ENCODE results near the gene SMURF1.
"Not testable (repeated sequence)": the region's sequence is repeated elsewhere in the genome, so short reads cannot be mapped to it uniquely, and the experiment has no call there.

SMURF1 gene

DNA sequence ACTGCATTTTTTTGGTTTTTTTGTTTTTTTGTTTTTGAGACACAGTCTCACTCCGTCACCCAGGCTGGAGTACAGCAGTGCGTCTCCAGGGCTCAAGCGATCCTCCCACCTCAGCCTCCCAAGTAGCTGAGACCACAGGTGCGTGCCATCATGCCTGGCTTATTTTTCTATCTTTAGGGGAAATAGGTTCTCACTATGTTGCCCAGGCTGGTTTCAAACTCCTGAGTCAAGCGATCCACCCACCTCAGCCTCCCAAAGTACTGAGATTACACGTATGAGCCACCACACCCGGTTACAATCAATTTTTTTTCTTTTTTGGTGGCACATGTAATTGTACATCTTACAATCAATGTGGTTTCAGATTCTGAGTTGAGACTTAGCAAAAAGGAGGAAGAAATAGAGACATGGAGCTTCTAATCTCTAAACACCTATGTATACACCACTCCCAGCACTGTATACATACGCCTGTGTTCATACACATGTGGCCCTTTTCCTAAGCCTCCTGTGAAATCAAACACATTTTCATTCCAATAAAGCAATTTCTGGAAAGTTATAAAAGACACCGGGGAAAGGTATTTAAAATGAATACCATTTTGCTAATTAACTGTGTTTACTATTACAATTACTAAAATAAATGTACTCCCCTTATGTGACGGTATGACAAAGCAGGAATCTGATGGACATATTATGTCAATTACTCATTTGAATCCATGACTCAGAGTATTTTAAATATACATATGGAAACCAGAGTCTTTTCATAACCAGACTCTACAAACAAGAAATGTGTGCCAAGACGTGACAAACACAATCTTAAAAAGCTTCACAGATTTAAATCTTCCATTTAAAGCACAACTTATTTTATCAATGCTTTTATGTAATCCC lies 40.9 kb downstream of the SMURF1 start:
- Histone ChIP-seq H3K4me1 (ENCODE audit: insufficient read depth, low read length) (peaks cover 35% of the 10 kb centered on the region), H3K9ac (ENCODE audit: low read depth, low read length) (no peak overlapping the region), H3K27ac (ENCODE audit: low read length) (no peak overlapping the region), H3K27me3 (ENCODE audit: insufficient read depth, low read length) (no peaks in the 10 kb centered on the region), H3K9me3 (ENCODE audit: insufficient read depth, low read depth, low read length) (no peaks in the 10 kb centered on the region), H3K4me3 (ENCODE audit: low read length) (no peak overlapping the region), H3K36me3 (ENCODE audit: insufficient read depth, low read depth, low read length) (no peaks in the 10 kb centered on the region)

DNA sequence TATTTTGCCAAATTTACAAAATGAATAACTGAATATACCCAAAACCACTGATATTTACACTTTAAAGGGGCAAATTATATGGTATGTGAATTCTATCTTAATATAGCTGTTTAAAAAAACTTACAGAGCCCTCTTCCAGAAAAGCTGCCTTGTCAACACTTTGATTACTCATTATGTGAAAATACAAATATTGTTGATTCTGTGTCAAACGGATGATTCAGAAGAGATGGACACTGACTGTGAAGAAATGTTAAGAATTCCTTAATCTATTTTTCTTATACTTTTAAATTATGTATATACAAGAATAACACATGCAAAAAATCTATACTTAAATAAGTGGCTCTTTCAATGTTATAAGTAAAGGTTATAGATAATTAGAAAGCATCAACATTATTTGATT lies 41.5 kb downstream of the SMURF1 start:
- H3K9ac ChIP-seq (ENCODE audit: low read depth, low read length): no peak overlapping the region
- H3K27me3 ChIP-seq (ENCODE audit: insufficient read depth, low read length): no peaks in the 10 kb centered on the region
- H3K4me1 ChIP-seq (ENCODE audit: insufficient read depth, low read length): peaks cover 29% of the 10 kb centered on the region
- no peak overlapping the region for H3K27ac ChIP-seq (ENCODE audit: low read length)
- H3K4me3 ChIP-seq (ENCODE audit: low read length): no peak overlapping the region
- H3K9me3 ChIP-seq (ENCODE audit: insufficient read depth, low read depth, low read length): no peaks in the 10 kb centered on the region
- H3K36me3 ChIP-seq (ENCODE audit: insufficient read depth, low read depth, low read length): no peaks in the 10 kb centered on the region

DNA sequence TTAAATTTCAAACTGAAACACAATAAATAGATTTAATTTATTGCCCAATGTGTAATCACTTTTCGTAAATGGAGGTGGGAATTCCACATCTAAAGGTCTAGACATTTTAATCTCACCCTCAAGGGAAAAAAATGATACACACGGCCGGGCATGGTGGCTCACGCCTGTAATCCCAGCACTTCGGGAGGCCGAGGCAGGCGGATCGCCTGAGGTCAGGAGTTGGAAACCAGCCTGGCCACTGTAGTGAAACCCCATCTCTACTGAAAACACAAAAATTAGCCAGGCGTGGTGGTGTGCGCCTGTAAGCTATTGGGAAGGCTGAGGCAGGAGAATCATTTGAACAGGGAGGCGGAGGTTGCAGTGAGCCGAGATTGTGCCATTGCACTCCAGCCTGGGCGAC lies 42.4 kb downstream of the SMURF1 start:
- not testable (repeated sequence) for H3K36me3 ChIP-seq (ENCODE audit: insufficient read depth, low read depth, low read length); H3K27me3 ChIP-seq (ENCODE audit: insufficient read depth, low read length); H3K27ac ChIP-seq (ENCODE audit: low read length); H3K9me3 ChIP-seq (ENCODE audit: insufficient read depth, low read depth, low read length); H3K9ac ChIP-seq (ENCODE audit: low read depth, low read length); H3K4me3 ChIP-seq (ENCODE audit: low read length)
- H3K4me1 ChIP-seq (ENCODE audit: insufficient read depth, low read length): peaks cover 20% of the 10 kb centered on the region

DNA sequence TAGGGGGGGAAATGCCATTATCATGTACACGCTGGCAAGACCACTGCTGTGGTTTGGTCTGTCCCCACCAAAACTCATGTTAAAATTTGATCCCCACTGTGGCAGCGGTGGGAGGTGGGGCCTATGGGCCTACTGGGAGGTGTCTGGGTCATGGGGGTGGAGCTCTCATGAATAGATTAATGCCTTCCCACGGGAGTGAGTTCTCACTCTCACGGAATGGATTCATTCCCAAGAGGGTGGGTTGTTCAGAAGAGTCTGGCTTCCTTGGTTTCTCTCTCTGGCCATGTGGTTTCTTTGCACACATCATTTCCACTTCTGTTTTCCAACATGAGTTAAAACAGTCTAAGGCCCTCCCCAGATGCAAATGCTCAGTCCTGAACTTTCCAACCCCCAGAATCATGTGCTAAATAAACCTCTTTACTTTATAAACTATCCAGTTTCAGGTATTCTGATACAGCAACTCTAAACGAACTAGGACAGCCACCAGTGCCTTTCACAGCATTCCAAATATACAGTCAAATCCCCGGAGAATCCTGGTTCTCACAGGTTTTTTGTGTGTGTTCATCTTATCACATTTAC lies 44.3 kb downstream of the SMURF1 start:
- Histone ChIP-seq H3K9me3 (ENCODE audit: insufficient read depth, low read depth, low read length) (no peaks in the 10 kb centered on the region), H3K4me3 (ENCODE audit: low read length) (peak overlapping the region; percentile 37; the same call in 1 of the 2 replicates), H3K36me3 (ENCODE audit: insufficient read depth, low read depth, low read length) (no peaks in the 10 kb centered on the region), H3K9ac (ENCODE audit: low read depth, low read length) (no peak overlapping the region), H3K27ac (ENCODE audit: low read length) (no peak overlapping the region), H3K27me3 (ENCODE audit: insufficient read depth, low read length) (no peaks in the 10 kb centered on the region), H3K4me1 (ENCODE audit: insufficient read depth, low read length) (peaks cover 20% of the 10 kb centered on the region)

DNA sequence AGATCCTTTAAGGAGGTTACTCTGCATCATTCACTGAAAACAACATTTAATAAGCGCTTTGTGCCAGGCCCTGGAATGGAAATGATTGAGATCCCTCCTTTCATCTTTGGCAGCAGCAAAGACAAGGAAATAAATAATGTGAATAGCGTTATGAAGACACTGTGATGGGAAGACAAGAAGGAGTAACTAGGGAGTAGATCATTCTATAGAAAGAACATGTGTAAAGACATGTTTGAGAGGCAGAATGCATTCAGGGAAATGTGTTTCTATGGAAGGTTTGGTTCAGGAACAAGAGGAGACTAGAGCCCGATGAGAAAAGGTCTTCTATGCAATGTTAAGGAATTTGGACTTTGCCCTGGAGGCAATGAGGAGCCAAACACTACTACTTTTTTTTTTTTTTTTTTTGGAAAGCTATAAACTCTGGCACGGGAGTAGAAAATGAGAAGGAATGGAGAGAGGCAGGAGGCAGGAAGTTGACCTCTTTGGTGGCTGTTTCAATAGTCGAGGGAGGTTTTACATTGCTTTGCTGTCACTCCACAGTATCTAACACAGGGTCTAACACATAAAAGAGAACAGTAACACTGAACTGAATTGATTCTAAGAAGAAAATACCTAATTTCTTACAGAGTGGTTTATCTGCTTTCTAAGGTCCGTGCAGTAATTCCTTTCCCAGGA lies 44.9 kb downstream of the SMURF1 start:
- no peak overlapping the region for H3K9ac ChIP-seq (ENCODE audit: low read depth, low read length)
- peak overlapping the region; percentile 37 for H3K4me3 ChIP-seq (ENCODE audit: low read length)

DNA sequence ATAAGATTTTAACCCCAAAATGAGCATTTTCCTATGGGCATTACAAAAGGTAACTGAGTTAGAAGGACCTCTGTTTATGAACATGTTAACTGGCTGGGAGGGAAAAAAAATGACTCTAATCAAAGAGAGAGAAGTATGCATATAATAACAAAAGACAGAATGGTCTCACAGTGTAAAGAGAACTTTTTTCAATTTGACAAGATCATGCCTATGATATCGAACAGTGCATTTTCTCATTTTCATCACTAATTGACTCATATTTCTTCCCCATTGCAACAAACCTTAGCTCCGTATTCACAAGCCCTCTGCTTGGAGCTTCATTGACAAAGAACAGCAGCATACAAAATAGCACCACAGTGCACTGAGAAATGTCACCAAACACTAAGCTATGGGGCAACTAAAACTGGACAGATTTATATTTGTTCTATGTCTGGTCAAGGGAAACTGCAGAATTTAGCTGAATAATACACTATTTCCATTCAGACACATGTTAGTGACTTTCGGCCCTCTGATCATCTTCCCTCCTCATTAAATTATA lies 45.6 kb downstream of the SMURF1 start:
- Histone ChIP-seq H3K27ac (ENCODE audit: low read length) (no peak overlapping the region), H3K27me3 (ENCODE audit: insufficient read depth, low read length) (no peaks in the 10 kb centered on the region), H3K9me3 (ENCODE audit: insufficient read depth, low read depth, low read length) (no peaks in the 10 kb centered on the region), H3K4me1 (ENCODE audit: insufficient read depth, low read length) (peaks cover 20% of the 10 kb centered on the region), H3K36me3 (ENCODE audit: insufficient read depth, low read depth, low read length) (no peaks in the 10 kb centered on the region), H3K4me3 (ENCODE audit: low read length) (peak overlapping the region; percentile 17; the same call in 1 of the 2 replicates), H3K9ac (ENCODE audit: low read depth, low read length) (no peak overlapping the region)

More for the DNA sequence above, 44.9 kb downstream of the SMURF1 start:
- peaks cover 20% of the 10 kb centered on the region for H3K4me1 ChIP-seq (ENCODE audit: insufficient read depth, low read length)
- no peaks in the 10 kb centered on the region for H3K9me3 ChIP-seq (ENCODE audit: insufficient read depth, low read depth, low read length)
- no peaks in the 10 kb centered on the region for H3K36me3 ChIP-seq (ENCODE audit: insufficient read depth, low read depth, low read length)
- no peak overlapping the region for H3K27ac ChIP-seq (ENCODE audit: low read length)
- H3K27me3 ChIP-seq (ENCODE audit: insufficient read depth, low read length): no peaks in the 10 kb centered on the region

DNA sequence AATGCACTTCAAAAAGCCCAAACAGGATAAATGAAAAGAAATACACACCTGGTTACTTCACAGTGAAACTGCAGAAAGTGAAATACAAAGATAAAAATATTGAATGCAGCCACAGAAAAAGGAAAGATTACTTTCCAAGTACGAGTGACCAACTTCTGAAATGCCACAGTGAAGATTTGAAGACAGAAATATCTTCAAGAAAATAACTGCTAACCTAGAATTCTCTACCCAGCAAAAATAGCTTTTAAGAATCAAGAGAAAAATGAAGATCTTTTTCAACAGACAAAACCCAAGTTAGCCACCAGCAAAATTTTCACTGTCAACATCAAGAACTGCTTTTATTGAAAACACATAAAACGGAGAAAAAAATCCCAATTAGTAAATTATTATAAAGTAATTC lies 46.2 kb downstream of the SMURF1 start:
- Histone ChIP-seq H3K4me1 (ENCODE audit: insufficient read depth, low read length) (peaks cover 20% of the 10 kb centered on the region), H3K9me3 (ENCODE audit: insufficient read depth, low read depth, low read length) (no peaks in the 10 kb centered on the region), H3K27me3 (ENCODE audit: insufficient read depth, low read length) (no peaks in the 10 kb centered on the region), H3K36me3 (ENCODE audit: insufficient read depth, low read depth, low read length) (no peaks in the 10 kb centered on the region), H3K9ac (ENCODE audit: low read depth, low read length) (no peak overlapping the region), H3K4me3 (ENCODE audit: low read length) (no peak overlapping the region), H3K27ac (ENCODE audit: low read length) (no peak overlapping the region)

DNA sequence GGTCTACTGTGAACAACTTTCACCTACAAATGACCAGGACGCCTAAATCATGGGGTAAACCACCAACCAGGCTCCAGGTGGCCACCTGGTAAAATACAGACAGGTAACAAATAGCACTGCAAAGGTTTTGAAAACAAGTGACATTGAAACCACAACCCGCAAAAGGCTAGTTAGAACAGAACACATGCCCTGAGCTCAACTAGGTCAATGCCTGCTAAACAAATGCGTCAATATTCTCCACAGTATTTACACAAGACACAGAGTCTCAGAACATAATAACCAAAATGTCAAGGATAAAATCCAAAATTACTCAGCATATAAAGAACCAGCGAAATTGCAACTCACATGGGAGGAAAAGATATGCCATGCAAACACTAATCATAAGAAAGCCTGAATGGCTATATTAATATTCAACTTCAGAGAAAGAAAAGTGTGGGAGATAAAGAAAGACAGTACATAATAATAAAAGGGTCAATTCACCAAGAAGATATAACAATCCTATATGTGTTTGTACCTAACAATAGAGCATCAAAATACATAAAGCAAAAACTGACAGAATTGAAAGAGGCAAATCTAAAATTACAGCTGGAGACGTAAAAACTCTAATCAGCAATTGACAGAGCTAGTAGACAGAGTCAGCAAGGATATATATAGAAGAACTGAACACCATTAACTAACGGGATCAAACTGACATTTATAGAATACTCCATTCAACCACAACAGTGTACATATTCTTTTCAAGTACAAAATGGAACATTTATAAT lies 47.6 kb downstream of the SMURF1 start:
- peaks cover 20% of the 10 kb centered on the region for H3K4me1 ChIP-seq (ENCODE audit: insufficient read depth, low read length)
- H3K4me3 ChIP-seq (ENCODE audit: low read length): no peak overlapping the region
- no peaks in the 10 kb centered on the region for H3K9me3 ChIP-seq (ENCODE audit: insufficient read depth, low read depth, low read length)
- no peaks in the 10 kb centered on the region for H3K36me3 ChIP-seq (ENCODE audit: insufficient read depth, low read depth, low read length)
- no peaks in the 10 kb centered on the region for H3K27me3 ChIP-seq (ENCODE audit: insufficient read depth, low read length)
- no peak overlapping the region for H3K27ac ChIP-seq (ENCODE audit: low read length)
- H3K9ac ChIP-seq (ENCODE audit: low read depth, low read length): no peak overlapping the region

DNA sequence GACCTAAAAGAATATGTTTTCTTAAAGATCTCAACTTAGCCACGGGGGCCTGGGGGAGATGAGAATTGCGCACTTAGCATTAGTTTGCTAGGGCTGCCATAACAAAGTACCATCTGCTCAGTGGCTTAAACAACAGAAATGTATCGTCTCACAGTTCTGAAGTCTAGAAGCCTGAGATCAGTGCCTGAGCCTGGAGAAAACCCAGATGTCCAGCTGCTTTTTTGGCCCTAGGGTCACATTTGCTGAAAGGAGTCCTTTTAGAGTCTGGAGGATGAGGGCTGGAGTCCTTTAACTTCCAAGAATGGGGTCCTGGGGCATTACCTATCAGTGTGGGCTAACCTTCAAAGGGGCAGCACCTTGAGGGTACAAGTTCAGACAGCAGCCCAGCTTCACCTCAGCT lies 48.2 kb downstream of the SMURF1 start:
- Histone ChIP-seq H3K4me1 (ENCODE audit: insufficient read depth, low read length) (peaks cover 20% of the 10 kb centered on the region), H3K9ac (ENCODE audit: low read depth, low read length) (no peak overlapping the region), H3K27me3 (ENCODE audit: insufficient read depth, low read length) (no peaks in the 10 kb centered on the region), H3K9me3 (ENCODE audit: insufficient read depth, low read depth, low read length) (no peaks in the 10 kb centered on the region), H3K4me3 (ENCODE audit: low read length) (no peak overlapping the region), H3K36me3 (ENCODE audit: insufficient read depth, low read depth, low read length) (no peaks in the 10 kb centered on the region), H3K27ac (ENCODE audit: low read length) (no peak overlapping the region)

DNA sequence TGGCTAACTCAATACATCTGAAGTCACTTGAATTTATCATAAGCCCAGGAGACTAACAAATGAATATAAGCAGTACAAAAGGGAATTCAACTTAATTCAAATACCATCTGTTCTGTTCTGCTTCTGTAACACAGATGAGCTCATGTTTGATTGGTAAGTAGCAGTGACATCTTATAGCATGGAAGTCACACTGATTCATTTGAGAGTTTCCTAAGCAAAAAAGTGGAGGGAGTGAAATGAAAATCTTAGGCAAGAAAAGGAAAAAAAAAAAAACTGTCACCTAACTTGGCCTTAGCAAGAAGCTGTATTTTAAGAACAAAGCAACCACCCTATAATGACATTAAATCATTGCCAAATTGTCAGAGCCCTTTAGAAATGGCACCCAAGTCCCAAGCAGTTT lies 49.5 kb downstream of the SMURF1 start:
- Histone ChIP-seq H3K9me3 (ENCODE audit: insufficient read depth, low read depth, low read length) (no peaks in the 10 kb centered on the region), H3K27ac (ENCODE audit: low read length) (no peak overlapping the region), H3K4me3 (ENCODE audit: low read length) (no peak overlapping the region), H3K36me3 (ENCODE audit: insufficient read depth, low read depth, low read length) (no peaks in the 10 kb centered on the region), H3K9ac (ENCODE audit: low read depth, low read length) (no peak overlapping the region), H3K4me1 (ENCODE audit: insufficient read depth, low read length) (peaks cover 16% of the 10 kb centered on the region), H3K27me3 (ENCODE audit: insufficient read depth, low read length) (no peaks in the 10 kb centered on the region)

DNA sequence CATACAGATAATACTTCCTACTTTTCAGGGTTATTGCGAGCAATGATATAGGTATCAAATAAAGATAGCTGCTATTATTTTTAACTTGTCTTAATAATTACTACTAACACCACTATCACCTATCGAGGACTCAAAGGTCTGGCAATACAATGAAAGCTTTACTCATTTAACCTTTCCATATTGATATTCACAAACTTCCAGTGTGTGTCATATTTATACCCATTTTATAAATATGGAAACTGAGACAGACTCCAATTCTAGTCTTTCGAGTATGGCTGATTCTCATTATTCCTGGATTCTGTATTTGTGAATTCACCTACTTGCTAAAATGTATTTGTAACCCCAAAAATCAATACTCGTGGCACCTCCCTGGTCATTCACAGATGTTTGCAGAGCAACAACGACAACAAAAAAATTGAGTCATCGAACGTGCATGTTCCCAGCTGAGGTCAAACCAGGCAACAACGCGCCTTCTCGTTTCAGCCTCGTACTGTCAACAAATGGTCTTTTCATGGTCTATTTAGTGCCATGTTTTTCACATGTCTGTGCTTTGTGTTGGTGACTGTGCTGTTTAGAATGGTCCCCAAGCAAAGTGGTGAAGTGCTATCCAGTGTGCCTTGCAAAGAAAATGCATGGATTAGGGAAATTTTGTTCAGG lies 51.7 kb downstream of the SMURF1 start:
- Histone ChIP-seq H3K27ac (ENCODE audit: low read length) (no peak overlapping the region), H3K36me3 (ENCODE audit: insufficient read depth, low read depth, low read length) (no peaks in the 10 kb centered on the region), H3K4me3 (ENCODE audit: low read length) (no peak overlapping the region), H3K4me1 (ENCODE audit: insufficient read depth, low read length) (peaks cover 5% of the 10 kb centered on the region; the same call in 1 of the 2 replicates), H3K9ac (ENCODE audit: low read depth, low read length) (no peak overlapping the region), H3K9me3 (ENCODE audit: insufficient read depth, low read depth, low read length) (no peaks in the 10 kb centered on the region), H3K27me3 (ENCODE audit: insufficient read depth, low read length) (no peaks in the 10 kb centered on the region)

Data from iPS-20b (cell line).